ENCODE data around the gene PLPP1.
A peak's percentile ranks its signal among the peaks of the same experiment; 100 is the strongest.

Gene PLPP1

GRCh38 chr5:55427157-55427556, 107.6 kb downstream of the PLPP1 start:
- in situ Hi-C loops (cut with HindIII; ENCODE audit: low sequenced_read_pairs): no loop called here
- DNase-seq (ENCODE audit: low read depth, low spot score): peak; percentile 76

GRCh38 chr5:55426455-55426854, 108.3 kb downstream of the PLPP1 start:
- no peak for DNase-seq (ENCODE audit: low read depth, low spot score)
- H3K4me3 ChIP-seq (ENCODE audit: low read depth, low read length): no peak overlapping the region
- in situ Hi-C loops (cut with HindIII; ENCODE audit: low sequenced_read_pairs): no loop called here
- TF ChIP-seq, protein P1, sequence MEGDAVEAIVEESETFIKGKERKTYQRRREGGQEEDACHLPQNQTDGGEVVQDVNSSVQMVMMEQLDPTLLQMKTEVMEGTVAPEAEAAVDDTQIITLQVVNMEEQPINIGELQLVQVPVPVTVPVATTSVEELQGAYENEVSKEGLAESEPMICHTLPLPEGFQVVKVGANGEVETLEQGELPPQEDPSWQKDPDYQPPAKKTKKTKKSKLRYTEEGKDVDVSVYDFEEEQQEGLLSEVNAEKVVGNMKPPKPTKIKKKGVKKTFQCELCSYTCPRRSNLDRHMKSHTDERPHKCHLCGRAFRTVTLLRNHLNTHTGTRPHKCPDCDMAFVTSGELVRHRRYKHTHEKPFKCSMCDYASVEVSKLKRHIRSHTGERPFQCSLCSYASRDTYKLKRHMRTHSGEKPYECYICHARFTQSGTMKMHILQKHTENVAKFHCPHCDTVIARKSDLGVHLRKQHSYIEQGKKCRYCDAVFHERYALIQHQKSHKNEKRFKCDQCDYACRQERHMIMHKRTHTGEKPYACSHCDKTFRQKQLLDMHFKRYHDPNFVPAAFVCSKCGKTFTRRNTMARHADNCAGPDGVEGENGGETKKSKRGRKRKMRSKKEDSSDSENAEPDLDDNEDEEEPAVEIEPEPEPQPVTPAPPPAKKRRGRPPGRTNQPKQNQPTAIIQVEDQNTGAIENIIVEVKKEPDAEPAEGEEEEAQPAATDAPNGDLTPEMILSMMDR (IDR thresholded peaks at IDR 0.05; ENCODE audit: low read depth, low read length): no peak

More at GRCh38 chr5:55427157-55427556, 107.6 kb downstream of the PLPP1 start:
- no peak overlapping the region for H3K4me3 ChIP-seq (ENCODE audit: low read depth, low read length)
- TF ChIP-seq, protein P1 (IDR thresholded peaks at IDR 0.05; ENCODE audit: low read depth, low read length): no peak

DNA sequence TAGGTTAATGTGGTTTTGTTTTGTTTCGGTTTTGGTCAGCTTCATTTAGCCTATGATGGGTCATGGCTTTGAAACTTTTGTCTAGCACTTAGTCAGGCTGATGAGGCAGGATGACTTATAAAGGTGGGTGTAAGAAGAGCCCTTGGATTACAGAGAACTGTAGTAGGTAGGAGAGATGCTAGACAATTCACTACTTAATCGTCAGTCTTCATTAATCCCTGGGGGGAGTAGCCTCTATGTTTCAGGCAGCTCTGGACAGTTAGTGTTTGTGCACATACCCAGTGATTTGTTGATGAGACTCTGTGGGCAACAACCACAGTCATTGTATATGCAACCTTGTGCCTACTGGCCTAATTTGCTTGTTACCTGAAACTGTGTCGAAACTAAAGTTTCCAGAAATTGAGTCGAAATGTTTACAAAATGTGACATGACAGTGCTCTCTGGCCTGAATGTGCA, 113.7 kb downstream of the PLPP1 start:
- DNase-seq (ENCODE audit: low read depth, low spot score): no peak
- H3K4me3 ChIP-seq (ENCODE audit: low read depth, low read length): no peak overlapping the region
- TF ChIP-seq, protein P1 (IDR thresholded peaks at IDR 0.05; ENCODE audit: low read depth, low read length): no peak
- in situ Hi-C loops (cut with HindIII; ENCODE audit: low sequenced_read_pairs): no loop called here

GRCh38 chr5:55418994-55419968, 115.5 kb downstream of the PLPP1 start:
- peak; percentile 66 for DNase-seq (ENCODE audit: low read depth, low spot score)
- TF ChIP-seq, protein P1 (IDR thresholded peaks at IDR 0.05; ENCODE audit: low read depth, low read length): no peak
- in situ Hi-C loops (cut with HindIII; ENCODE audit: low sequenced_read_pairs): no loop called here
- H3K4me3 ChIP-seq (ENCODE audit: low read depth, low read length): no peak overlapping the region

DNA sequence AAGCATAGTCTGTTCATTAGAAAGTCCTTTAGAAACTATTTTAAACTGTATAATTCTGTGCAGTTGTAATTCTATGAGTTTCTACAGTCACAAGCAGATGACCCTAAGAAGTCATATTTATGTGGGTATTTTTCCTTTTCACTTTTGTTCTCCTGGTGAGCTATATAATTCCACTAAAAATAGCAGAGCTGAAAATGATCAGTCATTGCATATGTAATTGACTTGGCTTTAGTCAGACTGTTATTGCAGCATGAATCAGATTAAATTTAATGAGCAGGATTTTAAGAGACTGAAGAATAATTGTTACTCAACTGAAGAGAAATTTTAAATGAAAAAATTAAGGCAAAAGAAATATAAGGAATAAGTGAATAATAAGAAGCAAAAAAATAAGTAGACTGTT, 118.5 kb downstream of the PLPP1 start:
- TF ChIP-seq, protein P1 (IDR thresholded peaks at IDR 0.05; ENCODE audit: low read depth, low read length): no peak
- no peak overlapping the region for H3K4me3 ChIP-seq (ENCODE audit: low read depth, low read length)
- DNase-seq (ENCODE audit: low read depth, low spot score): no peak
- in situ Hi-C loops (cut with HindIII; ENCODE audit: low sequenced_read_pairs): no loop called here

DNA sequence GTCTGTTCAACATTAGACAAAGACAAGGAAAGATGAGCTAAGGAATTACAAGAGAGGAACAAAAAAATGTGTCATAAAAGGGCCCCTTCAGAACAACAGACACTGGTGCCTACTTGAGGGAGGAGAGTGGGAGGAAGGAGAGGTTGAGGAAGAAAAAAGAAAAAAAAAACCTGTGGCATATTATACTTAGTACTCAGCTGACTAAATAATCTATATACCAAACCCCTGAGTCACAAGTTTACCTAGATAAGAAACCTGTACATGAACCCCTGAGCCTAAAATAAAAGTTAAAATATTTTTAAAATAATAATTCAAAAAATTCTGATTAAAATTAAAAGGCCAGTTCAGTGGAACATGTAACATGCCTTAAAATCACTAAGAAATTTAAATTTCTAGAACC, 119.7 kb downstream of the PLPP1 start:
- in situ Hi-C loops (cut with HindIII; ENCODE audit: low sequenced_read_pairs): no loop called here
- no peak for DNase-seq (ENCODE audit: low read depth, low spot score)
- TF ChIP-seq, protein P1 (IDR thresholded peaks at IDR 0.05; ENCODE audit: low read depth, low read length): no peak
- H3K4me3 ChIP-seq (ENCODE audit: low read depth, low read length): no peak overlapping the region
